Activated CD4-positive, alpha-beta T cell treated with anti-CD3 and anti-CD28 coated beads, Interleukin-2, Interleukin-6, amounts not matched to agents 100 ng/mL and 50 ng/mL, durations not matched to agents 16 hours and 8 hours (primary cell): ENCODE data around the gene ERGIC3.

Experiments used
- DNase-seq: peaks from one replicate; pipeline ENCODE4 v3.0.0-alpha.2; 2020

ERGIC3 gene

GRCh38 chr20:35562541-35563110 is 20.7 kb downstream of the ERGIC3 start:
- DNase-seq = no peak

- no peak for DNase-seq
These were observed 22.0 kb downstream of the ERGIC3 start for GRCh38 chr20:35563834-35564233.

GRCh38 chr20:35564905-35565304 is 23.0 kb downstream of the ERGIC3 start:
- DNase-seq = no peak

- DNase-seq = no peak
These were observed 26.8 kb downstream of the ERGIC3 start for GRCh38 chr20:35568645-35569044.

- DNase-seq = no peak
These were observed 29.7 kb downstream of the ERGIC3 start for GRCh38 chr20:35571555-35571954.

GRCh38 chr20:35572838-35573237 is 31.0 kb downstream of the ERGIC3 start:
- no peak for DNase-seq

GRCh38 chr20:35575958-35576357 is 34.1 kb downstream of the ERGIC3 start:
- no peak for DNase-seq

- DNase-seq = no peak
These were observed 34.9 kb downstream of the ERGIC3 start for GRCh38 chr20:35576816-35577215.

- DNase-seq = no peak
These were observed 36.6 kb downstream of the ERGIC3 start for GRCh38 chr20:35578469-35578868.

- no peak for DNase-seq
These were observed 37.3 kb downstream of the ERGIC3 start for GRCh38 chr20:35579196-35579595.

GRCh38 chr20:35582131-35582530 is 40.3 kb downstream of the ERGIC3 start:
- no peak for DNase-seq

- DNase-seq = no peak
These were observed 41.0 kb downstream of the ERGIC3 start for GRCh38 chr20:35582741-35583404.

GRCh38 chr20:35583636-35584560 is 42.0 kb downstream of the ERGIC3 start:
- DNase-seq = no peak

- DNase-seq = no peak
These were observed 45.0 kb downstream of the ERGIC3 start for GRCh38 chr20:35586751-35587425.

GRCh38 chr20:35587436-35587835 is 45.6 kb downstream of the ERGIC3 start:
- no peak for DNase-seq

GRCh38 chr20:35588397-35588796 is 46.5 kb downstream of the ERGIC3 start:
- no peak for DNase-seq

GRCh38 chr20:35592339-35592974 is 50.6 kb downstream of the ERGIC3 start:
- DNase-seq = no peak

- no peak for DNase-seq
These were observed 53.6 kb downstream of the ERGIC3 start for GRCh38 chr20:35595456-35595855.

GRCh38 chr20:35595901-35596300 is 54.0 kb downstream of the ERGIC3 start:
- no peak for DNase-seq

- no peak for DNase-seq
These were observed 55.3 kb downstream of the ERGIC3 start for GRCh38 chr20:35597186-35597585.

GRCh38 chr20:35598476-35598875 is 56.6 kb downstream of the ERGIC3 start:
- DNase-seq = no peak

- DNase-seq = no peak
These were observed 57.3 kb downstream of the ERGIC3 start for GRCh38 chr20:35598899-35599775.
